ENCODE measurements around the gene ATRN.

Gene ATRN

GRCh38 chr20:3673221-3674070 lies 202.6 kb downstream of the ATRN start:
- DNase-seq = no peak

GRCh38 chr20:3674447-3674846 lies 203.6 kb downstream of the ATRN start:
- no peak for DNase-seq

- DNase-seq = no peak
Observed at GRCh38 chr20:3674995-3675900, 204.4 kb downstream of the ATRN start.

GRCh38 chr20:3677733-3678132 lies 206.9 kb downstream of the ATRN start:
- DNase-seq = peak in 34 of 58 donors; percentile 6 to 68 (median 32)

- DNase-seq = no peak
Observed at GRCh38 chr20:3678198-3678597, 207.4 kb downstream of the ATRN start.

GRCh38 chr20:3678856-3679720 lies 208.3 kb downstream of the ATRN start:
- no peak for DNase-seq

- peak in 3 of 58 donors; percentile 7 to 19 (median 14) for DNase-seq
Observed at GRCh38 chr20:3679749-3680700, 209.2 kb downstream of the ATRN start.

GRCh38 chr20:3680701-3681351 lies 210.0 kb downstream of the ATRN start:
- no peak for DNase-seq

GRCh38 chr20:3681352-3681930 lies 210.6 kb downstream of the ATRN start:
- DNase-seq = no peak

- no peak for DNase-seq
Observed at GRCh38 chr20:3681931-3682781, 211.3 kb downstream of the ATRN start, which contains the start of gene ADAM33. TSS of gene ADAM33 (minus strand) at chr20:3682010. CDS start at chr20:3682004, 6 bp downstream.

- no peak for DNase-seq
Observed at GRCh38 chr20:3685341-3685740, 214.5 kb downstream of the ATRN start.

- no peak for DNase-seq
Observed at GRCh38 chr20:3686421-3686820, 215.6 kb downstream of the ATRN start.

GRCh38 chr20:3686867-3687321 lies 216.1 kb downstream of the ATRN start:
- DNase-seq = peak in 46 of 58 donors; percentile 6 to 84 (median 46)

GRCh38 chr20:3687655-3688054 lies 216.8 kb downstream of the ATRN start:
- DNase-seq = peak in 15 of 58 donors; percentile 4 to 39 (median 19)

GRCh38 chr20:3689978-3690377 lies 219.2 kb downstream of the ATRN start:
- no peak for DNase-seq

- DNase-seq = no peak
Observed at GRCh38 chr20:3690413-3690812, 219.6 kb downstream of the ATRN start.

- no peak for DNase-seq
Observed at GRCh38 chr20:3691306-3691705, 220.5 kb downstream of the ATRN start.

GRCh38 chr20:3691897-3692296 lies 221.1 kb downstream of the ATRN start:
- DNase-seq = no peak

All from anterior cingulate cortex (tissue), 58 donors.